Activated CD8-positive, alpha-beta T cell treated with anti-CD3 and anti-CD28 coated beads for 36 hours (primary cell): Measurements from ENCODE around the gene SOS2. TPM values are rescaled to one million over a fixed set of nuclear protein-coding genes. Genes with fewer than 3 reads are reported as not detected.

Source experiments
- ATAC-seq: fragments of 200-7000 bp; cut with Tn5 transposase; one replicate; pipeline ENCODE4 v1.10.0; 2021; ENCODE audit warnings: mild to moderate bottlenecking, moderate library complexity
- CTCF ChIA-PET: fragments of 350-600 bp; sonication (Branson Sonifier 250); formaldehyde crosslinking; loops from one replicate; lab custom pipeline; 2021; ENCODE audit warnings: antibody characterized with exemption; lab: Charles Lee
- POLR2A ChIA-PET: fragments of 350-600 bp; sonication (Branson Sonifier 250); formaldehyde crosslinking; loops from one replicate; lab custom pipeline; 2021; ENCODE audit warnings: antibody characterized with exemption; lab: Charles Lee
- DNase-seq: peaks from one replicate; pipeline ENCODE4 v3.0.0-alpha.2; 2020
- H3K27ac Mint-ChIP-seq: one replicate; pipeline ENCODE4 v1.8.0; 2021; ENCODE audit warnings: mild to moderate bottlenecking, mixed read lengths
- H3K27me3 Mint-ChIP-seq: one replicate; pipeline ENCODE4 v1.8.0; 2021; ENCODE audit warnings: mixed read lengths
- H3K36me3 Mint-ChIP-seq: one replicate; pipeline ENCODE4 v1.8.0; 2021; ENCODE audit warnings: low read depth, mixed read lengths
- H3K4me1 Mint-ChIP-seq: one replicate; pipeline ENCODE4 v1.8.0; 2021; ENCODE audit warnings: low read depth, mixed read lengths
- H3K4me3 Mint-ChIP-seq: one replicate; pipeline ENCODE4 v1.8.0; 2021; ENCODE audit warnings: mild to moderate bottlenecking, moderate library complexity, mixed read lengths
- H3K9me3 Mint-ChIP-seq: one replicate; pipeline ENCODE4 v1.8.0; 2021; ENCODE audit warnings: mixed read lengths
- intact Hi-C: fragments of 100-400 bp; cut with micrococcal nuclease; formaldehyde crosslinking; loops from one replicate; pipeline ENCODE4 v1.10.0; 2022
- total RNA-seq, 2 experiments: library from RNA; stranded (reverse); gene quantifications; one replicate each; pipeline ENCODE4 v1.2.3, GENCODE V29; 2021
- TF ChIP-seq, protein P1 (sequence below): fragments of 200-600 bp; IDR thresholded peaks from one replicate; pipeline ENCODE4 v1.8.0; 2022; ENCODE audit warnings: antibody characterized with exemption, mild to moderate bottlenecking

Gene SOS2
- total RNA-seq, 2 experiments from 2014 or later, result 14.7 to 16.4 TPM

DNA sequence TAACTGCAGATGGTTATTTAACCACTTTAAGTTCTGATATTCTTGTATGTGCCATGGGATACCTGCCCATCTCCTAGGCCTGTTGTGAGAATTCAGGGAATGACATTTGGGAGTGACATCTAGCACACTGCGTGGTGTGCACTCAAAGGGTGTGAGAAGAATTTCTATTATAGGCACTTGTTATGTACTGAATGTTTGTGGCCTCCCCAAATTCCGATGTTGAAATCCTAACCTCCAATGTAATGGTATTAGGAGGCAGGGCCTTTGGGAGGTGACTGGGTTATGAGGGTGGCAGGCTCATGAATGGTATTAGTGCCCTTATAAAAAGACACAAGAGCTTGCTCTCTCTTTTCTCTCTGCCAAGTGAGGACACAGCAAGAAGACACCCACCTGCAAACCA is 142.6 kb downstream of the SOS2 start:
- ChIA-PET POLR2A (interaction anchor here (0.9 to 5.5 kb wide), 7 partner anchors 24 to 226 kb away, joined by 3 to 47 read pairs (median 5); no protein-coding TSS in a partner anchor), CTCF (interaction anchor here (0.9 to 7.4 kb wide), 9 partner anchors 9 to 236 kb away, joined by 3 to 51 read pairs (median 5); partner anchors contain the start of gene NEMF)
- H3K27ac Mint-ChIP-seq, result peak overlapping the region; percentile 69
- no peaks in the 10 kb centered on the region for H3K9me3 Mint-ChIP-seq
- ATAC-seq, result no peak
- H3K4me1 Mint-ChIP-seq, result peaks cover 94% of the 10 kb centered on the region
- intact Hi-C loops, result no loop called here
- no peak overlapping the region for H3K4me3 Mint-ChIP-seq
- TF ChIP-seq, protein P1, sequence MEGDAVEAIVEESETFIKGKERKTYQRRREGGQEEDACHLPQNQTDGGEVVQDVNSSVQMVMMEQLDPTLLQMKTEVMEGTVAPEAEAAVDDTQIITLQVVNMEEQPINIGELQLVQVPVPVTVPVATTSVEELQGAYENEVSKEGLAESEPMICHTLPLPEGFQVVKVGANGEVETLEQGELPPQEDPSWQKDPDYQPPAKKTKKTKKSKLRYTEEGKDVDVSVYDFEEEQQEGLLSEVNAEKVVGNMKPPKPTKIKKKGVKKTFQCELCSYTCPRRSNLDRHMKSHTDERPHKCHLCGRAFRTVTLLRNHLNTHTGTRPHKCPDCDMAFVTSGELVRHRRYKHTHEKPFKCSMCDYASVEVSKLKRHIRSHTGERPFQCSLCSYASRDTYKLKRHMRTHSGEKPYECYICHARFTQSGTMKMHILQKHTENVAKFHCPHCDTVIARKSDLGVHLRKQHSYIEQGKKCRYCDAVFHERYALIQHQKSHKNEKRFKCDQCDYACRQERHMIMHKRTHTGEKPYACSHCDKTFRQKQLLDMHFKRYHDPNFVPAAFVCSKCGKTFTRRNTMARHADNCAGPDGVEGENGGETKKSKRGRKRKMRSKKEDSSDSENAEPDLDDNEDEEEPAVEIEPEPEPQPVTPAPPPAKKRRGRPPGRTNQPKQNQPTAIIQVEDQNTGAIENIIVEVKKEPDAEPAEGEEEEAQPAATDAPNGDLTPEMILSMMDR, result no peak
- peaks cover 21% of the 10 kb centered on the region for H3K36me3 Mint-ChIP-seq
- DNase-seq, result no peak
- H3K27me3 Mint-ChIP-seq, result no peaks in the 10 kb centered on the region

DNA sequence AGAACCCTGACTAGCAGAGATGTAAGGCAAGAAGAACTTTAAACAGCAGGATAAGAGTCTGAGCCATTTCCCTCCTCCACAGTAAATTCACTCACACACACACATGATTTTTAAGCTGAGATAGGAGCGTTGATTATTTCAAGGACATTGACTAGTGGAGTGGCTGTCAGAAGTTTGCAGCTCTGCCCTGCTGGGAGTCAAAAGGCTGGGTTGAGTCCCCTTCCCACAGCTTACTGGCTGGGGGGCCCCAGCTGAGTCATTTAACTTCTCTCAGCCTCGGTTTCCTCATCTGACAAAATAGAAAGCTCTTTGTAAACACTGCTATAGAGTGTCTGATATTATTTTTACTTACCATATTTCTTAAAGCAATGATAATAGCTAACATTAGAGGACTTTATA is 143.3 kb downstream of the SOS2 start:
- TF ChIP-seq, protein P1, result no peak
- no peak overlapping the region for H3K4me3 Mint-ChIP-seq
- H3K9me3 Mint-ChIP-seq, result no peaks in the 10 kb centered on the region
- ChIA-PET CTCF (interaction anchor here (0.5 to 7.4 kb wide), 12 partner anchors 10 to 236 kb away, joined by 3 to 51 read pairs (median 4); partner anchors contain the start of gene NEMF), POLR2A (interaction anchor here (0.9 to 5.5 kb wide), 11 partner anchors 8 to 235 kb away, joined by 3 to 47 read pairs (median 5); no protein-coding TSS in a partner anchor)
- H3K36me3 Mint-ChIP-seq, result peaks cover 21% of the 10 kb centered on the region
- intact Hi-C loops, result no loop called here
- ATAC-seq, result no peak
- peak overlapping the region; percentile 91 for H3K27ac Mint-ChIP-seq
- no peak for DNase-seq
- peaks cover 94% of the 10 kb centered on the region for H3K4me1 Mint-ChIP-seq
- no peaks in the 10 kb centered on the region for H3K27me3 Mint-ChIP-seq

DNA sequence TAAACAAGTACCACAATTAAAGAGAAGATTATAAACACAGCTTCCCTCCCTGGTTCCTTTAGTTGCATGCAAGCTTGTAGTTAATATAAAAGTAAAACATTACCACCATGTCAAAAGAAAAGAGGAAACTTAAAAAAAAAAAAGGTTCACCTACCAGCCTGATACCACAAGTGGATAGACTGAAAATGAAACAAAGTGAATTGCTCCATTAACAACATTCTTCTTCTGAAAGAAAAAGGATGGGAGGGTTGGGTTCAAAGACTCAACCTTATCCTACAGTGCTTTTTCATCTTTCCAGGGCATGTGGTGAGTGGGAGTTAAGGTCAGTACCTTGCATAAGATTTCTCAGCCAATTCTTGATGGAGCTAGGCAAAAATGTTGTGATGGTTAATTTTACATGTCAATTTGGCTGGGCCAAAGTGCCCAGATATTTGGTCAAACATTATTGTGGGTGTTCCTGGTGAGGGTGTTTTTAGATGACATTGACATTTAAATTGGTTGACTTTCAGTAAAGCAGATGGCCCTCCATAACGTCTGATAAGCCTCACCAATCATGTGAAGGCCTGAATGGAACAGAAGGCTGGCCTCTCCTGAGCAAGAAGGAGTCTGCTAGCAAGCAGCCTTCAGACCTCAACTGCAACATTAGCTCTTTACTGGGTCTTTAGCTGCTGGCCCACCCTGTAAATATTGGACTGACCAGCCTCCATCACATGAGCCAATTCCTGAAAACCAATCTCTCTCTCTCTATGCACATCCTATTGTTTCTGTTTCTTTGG is 143.8 kb downstream of the SOS2 start:
- H3K4me3 Mint-ChIP-seq, result peak overlapping the region; percentile 55
- TF ChIP-seq, protein P1, result no peak
- ChIA-PET POLR2A (interaction anchor here (0.9 to 5.5 kb wide), 14 partner anchors 9 to 234 kb away, joined by 3 to 47 read pairs (median 4); no protein-coding TSS in a partner anchor), CTCF (interaction anchor here (0.5 to 7.4 kb wide), 13 partner anchors 10 to 235 kb away, joined by 3 to 51 read pairs (median 4); partner anchors contain the start of gene NEMF)
- peaks cover 94% of the 10 kb centered on the region for H3K4me1 Mint-ChIP-seq
- intact Hi-C loops, result loop anchor here (2.0 kb wide), 1 partner anchor 49 kb away; no protein-coding TSS in a partner anchor
- peak overlapping the region; percentile 91 for H3K27ac Mint-ChIP-seq
- H3K36me3 Mint-ChIP-seq, result peaks cover 21% of the 10 kb centered on the region
- H3K9me3 Mint-ChIP-seq, result no peaks in the 10 kb centered on the region
- no peaks in the 10 kb centered on the region for H3K27me3 Mint-ChIP-seq
- ATAC-seq (no peak), DNase-seq (peak; percentile 42)

DNA sequence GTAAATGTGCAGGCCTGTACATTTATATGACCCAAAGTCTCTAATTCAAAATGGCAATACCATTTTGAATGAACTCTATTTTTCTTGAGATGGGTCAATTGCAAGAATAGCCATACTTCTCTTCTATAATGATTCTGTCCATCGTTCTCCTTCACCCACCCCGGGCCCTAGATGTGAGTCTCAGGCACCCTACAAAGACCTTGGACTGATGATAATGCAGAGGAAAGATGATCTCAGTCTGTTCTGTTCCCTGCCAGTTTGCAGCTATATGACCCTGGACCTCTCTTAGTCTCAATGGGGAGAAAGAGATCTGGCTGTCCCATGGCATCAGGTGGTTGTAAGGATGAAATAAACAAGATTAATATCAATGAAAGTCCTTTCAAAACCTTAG is 145.1 kb downstream of the SOS2 start:
- H3K27me3 Mint-ChIP-seq, result no peaks in the 10 kb centered on the region
- POLR2A ChIA-PET, result interaction anchor here (0.8 to 5.5 kb wide), 12 partner anchors 16 to 500 kb away, joined by 3 to 47 read pairs (median 5); partner anchors contain the start of genes ARF6 and RPS29
- no peaks in the 10 kb centered on the region for H3K9me3 Mint-ChIP-seq
- ATAC-seq (no peak), DNase-seq (no peak)
- H3K36me3 Mint-ChIP-seq, result peaks cover 21% of the 10 kb centered on the region
- H3K4me3 Mint-ChIP-seq, result peak overlapping the region; percentile 56
- TF ChIP-seq, protein P1, result no peak
- H3K27ac Mint-ChIP-seq, result peak overlapping the region; percentile 98
- CTCF ChIA-PET, result interaction anchor here (0.8 to 7.4 kb wide), 9 partner anchors 10 to 234 kb away, joined by 3 to 51 read pairs (median 4); partner anchors contain the start of gene NEMF
- peaks cover 94% of the 10 kb centered on the region for H3K4me1 Mint-ChIP-seq
- intact Hi-C loops, result loop anchor here (2.0 kb wide), 1 partner anchor 48 kb away; no protein-coding TSS in a partner anchor
